SK-N-SH treated with all-trans-retinoic acid at 6 μM for 48 hours (cell line): ENCODE data around the gene DRGX.

ENCODE experiments used
- CSDC2 ChIP-seq: fragments of 250-450 bp; sonication (Bioruptor Pico); IDR thresholded peaks from 2 replicates; pipeline ENCODE4 v1.5.0; 2020; ENCODE audit warnings: mild to moderate bottlenecking, moderate library complexity
- GLIS3 ChIP-seq: fragments of 250-450 bp; sonication (Bioruptor Pico); IDR thresholded peaks from 2 replicates; pipeline ENCODE4 v1.5.0; 2020; ENCODE audit warnings: mild to moderate bottlenecking, moderate library complexity
- ISL1 ChIP-seq: fragments of 250-450 bp; sonication (Bioruptor Pico); IDR thresholded peaks from 2 replicates; pipeline ENCODE4 v2.1.2; 2022; ENCODE audit warnings: mild to moderate bottlenecking, moderate library complexity
- RARB ChIP-seq: fragments of 250-450 bp; sonication (Bioruptor Pico); IDR thresholded peaks from 2 replicates; pipeline ENCODE4 v1.8.0; 2021; ENCODE audit warnings: mild to moderate bottlenecking, moderate library complexity
- TCF4 ChIP-seq: fragments of 250-450 bp; sonication (Bioruptor Pico); IDR thresholded peaks from 2 replicates; pipeline ENCODE4 v1.8.0; 2021; ENCODE audit warnings: mild to moderate bottlenecking, moderate library complexity, borderline replicate concordance
- TOX ChIP-seq: fragments of 250-450 bp; sonication (Bioruptor Pico); IDR thresholded peaks from 2 replicates; pipeline ENCODE4 v1.8.0; 2021; ENCODE audit warnings: mild to moderate bottlenecking, moderate library complexity, borderline replicate concordance
- ZNF565 ChIP-seq: fragments of 450-650 bp; formaldehyde crosslinking; conservative IDR thresholded peaks from 2 replicates; pipeline ENCODE4 v1.5.0; 2020; ENCODE audit warnings: low read depth, mild to moderate bottlenecking, moderate library complexity
- TF ChIP-seq, protein P1 (sequence below): fragments of 250-450 bp; sonication (Bioruptor Pico); IDR thresholded peaks from 2 replicates; pipeline ENCODE4 v1.8.0; 2020; ENCODE audit warnings: mild to moderate bottlenecking, moderate library complexity, borderline replicate concordance

DNA sequence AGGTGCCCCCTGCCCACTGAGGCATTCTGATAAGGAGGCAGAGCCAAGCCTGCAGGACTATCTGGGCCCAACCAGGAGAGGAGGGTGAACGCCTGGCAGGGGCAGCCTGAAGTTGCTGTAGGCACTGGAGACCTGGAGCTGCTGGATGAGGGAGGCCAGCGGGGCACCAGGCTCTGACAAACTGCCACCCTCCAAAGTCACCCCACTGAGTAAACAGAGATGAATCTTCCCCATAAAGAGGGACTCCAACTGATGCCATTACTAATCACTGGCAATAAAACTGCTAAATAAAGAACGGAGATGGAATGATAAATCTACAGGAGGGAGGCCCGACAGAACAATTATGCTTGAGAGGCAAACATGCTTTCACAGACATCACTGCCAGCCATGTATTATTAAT, 44.2 kb downstream of the DRGX start:
- TF ChIP-seq CSDC2 (CRISPR knock-in tag) (no peak), ISL1 (CRISPR knock-in tag) (no peak), RARB (CRISPR knock-in tag) (no peak), TOX (CRISPR knock-in tag) (no peak), GLIS3 (CRISPR knock-in tag) (no peak), ZNF565 (CRISPR knock-in tag) (no peak), TCF4 (CRISPR knock-in tag) (no peak)
- TF ChIP-seq, protein P1, sequence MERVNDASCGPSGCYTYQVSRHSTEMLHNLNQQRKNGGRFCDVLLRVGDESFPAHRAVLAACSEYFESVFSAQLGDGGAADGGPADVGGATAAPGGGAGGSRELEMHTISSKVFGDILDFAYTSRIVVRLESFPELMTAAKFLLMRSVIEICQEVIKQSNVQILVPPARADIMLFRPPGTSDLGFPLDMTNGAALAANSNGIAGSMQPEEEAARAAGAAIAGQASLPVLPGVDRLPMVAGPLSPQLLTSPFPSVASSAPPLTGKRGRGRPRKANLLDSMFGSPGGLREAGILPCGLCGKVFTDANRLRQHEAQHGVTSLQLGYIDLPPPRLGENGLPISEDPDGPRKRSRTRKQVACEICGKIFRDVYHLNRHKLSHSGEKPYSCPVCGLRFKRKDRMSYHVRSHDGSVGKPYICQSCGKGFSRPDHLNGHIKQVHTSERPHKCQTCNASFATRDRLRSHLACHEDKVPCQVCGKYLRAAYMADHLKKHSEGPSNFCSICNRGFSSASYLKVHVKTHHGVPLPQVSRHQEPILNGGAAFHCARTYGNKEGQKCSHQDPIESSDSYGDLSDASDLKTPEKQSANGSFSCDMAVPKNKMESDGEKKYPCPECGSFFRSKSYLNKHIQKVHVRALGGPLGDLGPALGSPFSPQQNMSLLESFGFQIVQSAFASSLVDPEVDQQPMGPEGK (CRISPR knock-in tag), result no peak
